Amygdala (tissue), 56 donors: ENCODE measurements around the gene MTG1.
"Not testable (repeated sequence)": the region's sequence is repeated elsewhere in the genome, so short reads cannot be mapped to it uniquely, and the experiment has no call there.

ENCODE experiments used
- DNase-seq, 56 donors: peaks; one replicate each; lab custom pipeline; 2025; lab: John Stamatoyannopoulos, UW

The MTG1 gene

GRCh38 chr10:133421336-133422222 lies 27.6 kb downstream of the MTG1 start:
- no peak for DNase-seq

- no peak for DNase-seq
Measured at GRCh38 chr10:133422223-133422806, 28.4 kb downstream of the MTG1 start.

GRCh38 chr10:133422807-133423771 lies 29.1 kb downstream of the MTG1 start:
- DNase-seq = no peak

- not testable (repeated sequence) for DNase-seq
Measured at GRCh38 chr10:133424102-133424501, 30.1 kb downstream of the MTG1 start.

GRCh38 chr10:133424601-133425000 lies 30.6 kb downstream of the MTG1 start, which contains the start of gene SPRN:
TSS of gene SPRN (minus strand) at chr10:133424625. CDS start at chr10:133423681, 944 bp downstream.
- DNase-seq = not testable (repeated sequence)

- not testable (repeated sequence) for DNase-seq
Measured at GRCh38 chr10:133429571-133429970, 35.6 kb downstream of the MTG1 start.

- DNase-seq = not testable (repeated sequence)
Measured at GRCh38 chr10:133431888-133432613, 38.1 kb downstream of the MTG1 start.

GRCh38 chr10:133432789-133433188 lies 38.8 kb downstream of the MTG1 start:
- DNase-seq = not testable (repeated sequence)

GRCh38 chr10:133438711-133439273 lies 44.8 kb downstream of the MTG1 start:
- no peak for DNase-seq

- DNase-seq = no peak
Measured at GRCh38 chr10:133439517-133440461, 45.8 kb downstream of the MTG1 start.

- no peak for DNase-seq
Measured at GRCh38 chr10:133440633-133441285, 46.8 kb downstream of the MTG1 start.

- DNase-seq = not testable (repeated sequence)
Measured at GRCh38 chr10:133441356-133441755, 47.4 kb downstream of the MTG1 start.

GRCh38 chr10:133441780-133442179 lies 47.8 kb downstream of the MTG1 start:
- DNase-seq = no peak

GRCh38 chr10:133442191-133442966 lies 48.4 kb downstream of the MTG1 start:
- no peak for DNase-seq

- no peak for DNase-seq
Measured at GRCh38 chr10:133442967-133443924, 49.3 kb downstream of the MTG1 start.
